GM12873 (cell line): ENCODE results near the gene LAMB4.

Source experiments
- CTCF ChIP-seq: IDR thresholded peaks from 2 replicates; pipeline ENCODE4 v1.5.1; 2012; ENCODE audit warnings: low read depth, mild to moderate bottlenecking, moderate library complexity, low read length, control low read depth; ENCODE audit not compliant: insufficient read depth; ENCODE audit errors: missing control alignments

The LAMB4 gene

GRCh38 chr7:108142675-108143259 lies 12.6 kb upstream of the LAMB4 start:
- TF ChIP-seq CTCF: no peak

- TF ChIP-seq CTCF: no peak
These were observed 12.0 kb upstream of the LAMB4 start for GRCh38 chr7:108142180-108142579.

GRCh38 chr7:108140671-108141070 lies 10.5 kb upstream of the LAMB4 start:
- TF ChIP-seq CTCF: no peak

- no peak for TF ChIP-seq CTCF
These were observed 8.8 kb upstream of the LAMB4 start for GRCh38 chr7:108138911-108139310.

GRCh38 chr7:108137993-108138392 lies 7.8 kb upstream of the LAMB4 start:
- no peak for TF ChIP-seq CTCF

GRCh38 chr7:108137040-108137439 lies 6.9 kb upstream of the LAMB4 start:
- no peak for TF ChIP-seq CTCF

- no peak for TF ChIP-seq CTCF
These were observed 6.1 kb upstream of the LAMB4 start for GRCh38 chr7:108136191-108136688.
